H54 (cell line): ENCODE data around the gene ABCG2.

Experiments used
- DNase-seq: peaks from one replicate; pipeline ENCODE4 v3.0.0; 2011; ENCODE audit warnings: low spot score, mixed read lengths; ENCODE audit not compliant: insufficient read length
- FAIRE-seq: peaks from 3 replicates; lab custom pipeline; 2011; peaks lifted over from hg19 to GRCh38; lab: Jason Lieb, UNC
- POLR2A ChIP-seq: IDR thresholded peaks from 2 replicates; pipeline ENCODE4 v1.6.1; 2011; ENCODE audit warnings: low read depth, mild to moderate bottlenecking, low read length

The ABCG2 gene

GRCh38 chr4:88093874-88094273 lies 64.6 kb downstream of the ABCG2 start:
- no peak for TF ChIP-seq POLR2A
- DNase-seq (no peak), FAIRE-seq (no peak)

- DNase-seq, result no peak
- TF ChIP-seq POLR2A, result no peak
- FAIRE-seq, result no peak
Measured at GRCh38 chr4:88091378-88091777, 67.1 kb downstream of the ABCG2 start.

- no peak for DNase-seq
- TF ChIP-seq POLR2A, result no peak
- no peak for FAIRE-seq
Measured at GRCh38 chr4:88090898-88091297, 67.5 kb downstream of the ABCG2 start.

DNA sequence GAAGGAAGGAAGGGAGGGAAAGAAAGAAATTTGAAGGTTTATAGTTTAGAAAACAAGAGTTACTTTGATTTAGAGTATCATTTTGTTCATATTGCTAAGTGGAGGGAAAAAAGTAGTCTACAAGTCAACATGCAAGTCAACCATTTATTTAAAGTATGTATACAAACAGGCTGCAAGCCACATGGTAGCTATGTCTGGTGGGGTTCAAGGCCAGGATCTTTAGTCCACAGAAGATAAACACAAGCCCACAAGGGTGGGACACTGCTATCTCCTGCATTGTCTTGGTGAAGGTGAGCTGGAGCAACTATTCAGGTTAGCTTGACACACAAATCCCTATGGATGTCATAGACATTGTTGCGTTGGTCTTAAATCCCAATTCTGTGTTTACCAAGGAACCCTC lies 71.4 kb downstream of the ABCG2 start:
- TF ChIP-seq POLR2A, result no peak
- FAIRE-seq (no peak), DNase-seq (no peak)

DNA sequence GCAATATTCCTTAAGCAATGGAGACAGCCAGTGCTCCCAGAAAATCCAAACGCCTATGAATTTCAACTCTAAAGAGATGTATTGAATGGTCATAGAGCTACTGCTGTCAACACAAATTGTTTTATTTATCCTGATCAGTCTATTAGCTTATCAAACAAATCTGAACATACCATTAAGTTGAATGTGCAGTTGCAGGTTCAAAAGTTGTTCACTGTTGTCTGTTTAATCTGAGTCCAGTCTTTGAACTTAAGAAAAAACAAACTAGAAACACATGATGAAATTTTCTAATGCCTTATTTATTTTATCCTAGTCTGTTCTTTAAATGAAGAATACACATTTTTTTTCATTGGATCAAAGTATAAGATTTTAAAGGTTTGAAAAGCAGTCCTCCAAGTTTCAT lies 77.8 kb downstream of the ABCG2 start:
- DNase-seq (no peak), FAIRE-seq (no peak)
- TF ChIP-seq POLR2A, result no peak

GRCh38 chr4:88078579-88078978 lies 79.9 kb downstream of the ABCG2 start:
- DNase-seq (no peak), FAIRE-seq (no peak)
- TF ChIP-seq POLR2A, result no peak

DNA sequence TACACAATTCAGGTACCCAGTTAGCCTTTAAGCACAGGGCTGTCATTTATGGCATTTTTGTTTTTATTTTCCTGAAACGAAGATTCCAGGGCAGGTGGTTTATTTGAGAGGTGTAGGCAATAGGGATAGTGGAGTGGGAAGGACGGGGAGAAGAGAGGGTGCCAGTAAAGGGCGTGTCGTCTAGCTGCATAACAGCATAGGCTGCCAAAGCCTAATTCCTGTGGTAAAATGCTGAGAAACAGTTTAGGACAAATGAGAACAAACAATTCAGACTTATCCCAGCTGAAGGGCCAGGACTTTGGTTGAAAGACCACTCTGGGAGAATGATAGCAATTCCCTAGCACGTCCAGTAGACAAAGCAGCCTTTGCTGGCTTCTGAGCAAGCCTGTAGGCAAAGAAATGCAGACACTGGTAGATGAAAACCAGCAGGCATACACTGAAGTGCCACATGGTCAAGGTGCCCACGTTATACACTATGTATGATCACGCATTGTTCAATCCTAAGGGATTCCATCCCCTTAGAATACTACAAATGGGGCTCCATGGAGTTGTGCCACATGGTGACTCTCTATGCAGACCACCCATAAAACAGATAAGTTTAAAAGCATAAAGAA lies 80.4 kb downstream of the ABCG2 start:
- FAIRE-seq, result no peak
- no peak for TF ChIP-seq POLR2A
- DNase-seq, result no peak

- FAIRE-seq, result no peak
- no peak for DNase-seq
- no peak for TF ChIP-seq POLR2A
Measured at GRCh38 chr4:88075336-88075735, 83.1 kb downstream of the ABCG2 start.

DNA sequence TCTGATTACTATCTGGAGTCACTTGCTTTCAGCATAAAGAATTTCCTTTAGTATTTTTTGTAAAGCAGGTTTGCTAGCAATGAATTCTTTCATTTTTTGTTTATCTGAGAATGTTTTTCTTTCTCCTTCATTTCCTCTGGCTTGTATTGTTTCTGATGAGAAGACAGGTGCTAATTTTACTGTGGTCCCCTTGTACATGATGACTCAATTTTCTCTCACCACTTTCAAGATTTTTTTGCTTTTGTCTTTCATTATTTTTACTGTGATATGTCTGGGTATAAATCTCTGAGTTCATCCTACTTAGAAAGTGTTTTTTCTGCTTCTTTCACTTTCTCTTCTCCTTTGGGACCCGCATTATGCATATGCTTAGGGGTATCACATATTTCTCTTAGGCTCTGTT lies 88.4 kb downstream of the ABCG2 start:
- DNase-seq (no peak), FAIRE-seq (no peak)
- TF ChIP-seq POLR2A, result no peak

DNA sequence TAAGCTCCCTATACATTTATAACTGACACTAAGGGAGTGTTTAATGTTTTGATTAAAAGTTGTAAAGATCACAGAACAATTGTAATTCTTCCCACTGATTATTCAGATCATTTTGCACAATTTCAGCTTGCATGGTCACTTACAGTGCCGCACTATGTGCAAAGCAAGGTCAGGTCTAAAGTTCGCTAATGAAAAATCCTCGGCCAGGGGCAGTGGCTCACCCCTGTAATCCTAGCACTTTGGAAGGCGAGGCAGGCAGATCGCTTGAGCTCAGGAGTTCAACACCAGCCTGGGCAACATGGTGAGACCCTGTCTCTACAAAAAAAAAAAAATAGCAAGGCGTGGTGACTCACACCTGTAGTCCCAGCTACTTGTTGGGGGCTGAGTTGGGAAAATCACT lies 94.0 kb downstream of the ABCG2 start:
- FAIRE-seq (no peak), DNase-seq (no peak)
- no peak for TF ChIP-seq POLR2A

DNA sequence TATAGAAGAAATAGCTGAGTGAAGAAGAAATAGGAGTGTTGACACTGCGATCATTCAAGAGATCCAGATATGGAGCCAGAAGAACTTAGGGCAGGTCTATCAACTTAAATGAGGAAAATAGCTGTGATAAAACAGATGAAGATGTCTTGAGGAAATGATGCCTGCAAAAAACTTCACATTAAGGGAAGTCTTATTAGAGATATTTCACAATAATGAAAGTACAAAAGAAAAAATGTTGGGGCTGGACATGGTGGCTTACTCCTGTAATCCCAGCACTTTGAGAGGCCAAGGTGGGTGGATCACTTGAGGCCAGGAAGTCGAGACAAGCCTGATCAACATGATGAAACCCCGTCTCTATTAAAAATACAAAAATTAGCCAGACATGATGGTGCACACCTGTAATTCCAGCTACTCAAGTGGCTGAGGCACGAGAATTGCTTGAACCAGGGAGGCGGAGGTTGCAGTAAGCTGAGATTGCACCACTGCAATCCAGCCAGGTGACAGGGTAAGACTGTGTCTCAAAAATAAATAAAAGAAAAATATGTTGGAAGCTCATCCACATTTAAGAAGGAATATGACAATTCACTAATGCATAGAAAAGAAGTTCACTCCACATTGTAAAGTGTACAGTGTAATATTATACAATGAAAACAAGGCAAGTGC lies 94.7 kb downstream of the ABCG2 start:
- FAIRE-seq (no peak), DNase-seq (no peak)
- no peak for TF ChIP-seq POLR2A

DNA sequence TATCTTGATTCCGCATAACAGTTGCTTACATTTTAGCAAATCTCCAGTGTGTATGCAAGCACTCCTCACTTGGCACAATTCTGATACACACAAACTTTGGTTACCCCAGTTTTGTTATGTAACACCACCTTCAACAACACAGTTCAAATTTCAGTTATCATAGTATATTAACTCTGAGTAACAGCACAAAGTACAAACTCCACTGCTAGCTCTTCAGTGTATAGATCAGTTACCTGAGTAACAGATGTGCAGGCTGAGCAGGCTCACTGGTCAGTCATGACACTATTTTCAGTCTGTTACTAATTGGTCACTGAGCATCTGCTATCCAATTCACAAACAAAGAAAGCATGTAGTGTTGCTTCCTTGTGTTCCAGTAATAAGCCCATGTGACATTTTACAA lies 95.6 kb downstream of the ABCG2 start:
- FAIRE-seq (no peak), DNase-seq (no peak)
- TF ChIP-seq POLR2A, result no peak

DNA sequence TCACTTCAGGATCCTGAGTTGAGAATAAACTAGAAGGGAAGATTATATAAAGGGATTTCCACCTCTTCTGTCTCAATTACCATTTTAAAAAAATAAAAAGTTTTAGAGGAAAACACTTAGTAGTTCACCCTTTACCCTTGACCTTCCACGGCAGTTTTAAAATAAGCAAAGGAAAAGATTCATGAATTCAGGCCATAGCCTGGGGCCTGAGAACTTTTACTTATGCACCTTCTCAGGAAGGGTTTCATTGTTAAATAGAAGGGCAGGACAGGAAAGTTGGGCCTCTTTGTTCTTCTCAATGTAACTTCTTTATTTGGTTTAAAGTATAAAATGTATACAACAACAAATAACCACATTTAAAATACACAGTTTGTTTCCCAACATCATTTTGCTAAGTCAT lies 96.1 kb downstream of the ABCG2 start:
- FAIRE-seq, result no peak
- no peak for TF ChIP-seq POLR2A
- no peak for DNase-seq

GRCh38 chr4:88060431-88060830 lies 98.0 kb downstream of the ABCG2 start:
- no peak for FAIRE-seq
- DNase-seq, result no peak
- TF ChIP-seq POLR2A, result no peak

DNA sequence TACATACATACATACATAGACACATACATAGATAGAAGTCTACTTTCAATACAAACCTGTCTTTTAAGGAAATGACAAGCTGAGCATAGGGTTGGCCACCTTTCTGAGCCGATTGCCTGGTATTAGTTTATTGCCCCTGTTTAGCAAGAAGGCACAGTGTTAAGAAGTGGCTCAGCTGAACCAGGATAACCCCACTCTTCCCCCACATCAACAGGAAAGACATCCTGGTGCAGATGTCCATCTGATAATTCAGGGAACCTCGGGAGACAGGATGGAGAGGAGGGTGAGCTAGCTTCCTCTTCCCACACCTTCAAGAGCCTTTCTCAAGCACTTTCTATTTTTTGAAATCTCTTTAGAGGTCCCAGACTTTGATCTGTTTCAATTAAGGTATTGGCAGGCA lies 98.7 kb downstream of the ABCG2 start:
- DNase-seq (no peak), FAIRE-seq (no peak)
- no peak for TF ChIP-seq POLR2A

GRCh38 chr4:88058295-88058694 lies 100.1 kb downstream of the ABCG2 start:
- FAIRE-seq (no peak), DNase-seq (no peak)
- TF ChIP-seq POLR2A, result no peak
